ENCODE data around the gene BMPR1A. TPM values are rescaled to one million over a fixed set of nuclear protein-coding genes. Genes with fewer than 3 reads are reported as not detected.

Gene BMPR1A
- total RNA-seq, 1 donor from 2014 or later = 42.3 TPM

DNA sequence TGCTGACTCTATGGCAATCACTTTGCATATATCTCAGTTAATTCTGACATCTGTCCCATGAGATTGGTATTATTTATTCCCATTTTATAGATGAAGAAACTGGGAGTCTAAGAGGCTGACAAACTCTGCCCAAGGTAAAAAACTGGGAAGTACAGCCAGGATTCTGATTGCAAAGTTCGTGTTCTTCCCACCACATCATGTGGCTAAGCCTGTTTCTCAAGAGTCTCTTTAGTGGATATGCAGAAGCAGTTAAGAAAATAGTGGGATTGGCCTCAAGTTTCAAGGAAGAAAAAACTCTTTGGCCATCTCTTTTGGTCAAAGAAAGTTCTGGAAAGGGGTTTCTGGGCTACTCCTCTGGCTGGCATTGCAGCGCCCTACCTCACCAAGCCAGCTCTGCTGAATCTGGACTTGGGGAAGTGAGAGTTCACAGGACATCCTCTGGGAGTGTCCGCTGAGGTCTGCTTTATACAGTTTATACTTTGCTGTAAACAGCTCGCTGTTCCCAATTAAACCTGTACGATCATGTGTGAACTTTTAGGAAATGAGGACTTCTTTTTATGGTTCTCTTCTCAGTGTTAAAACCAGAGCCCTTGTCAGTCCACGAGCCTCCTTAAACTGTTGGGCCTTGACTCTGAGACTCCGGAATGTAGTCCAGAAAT is 12.2 kb upstream of the BMPR1A start:
- Histone ChIP-seq H3K4me3 (ENCODE audit: low read length in 3 of 3) (no peak overlapping the region), H3K27ac (ENCODE audit: low read depth, low read length) (peak overlapping the region; percentile 17), H3K36me3 (ENCODE audit: control insufficient read depth in 3 of 3, insufficient read depth in 3 of 3, low read length in 3 of 3) (no peaks in the 10 kb centered on the region), H3K4me1 (ENCODE audit: control insufficient read depth in 3 of 3, insufficient read depth in 3 of 3, low read length in 3 of 3) (peaks cover 3 to 5% (median 4%) of the 10 kb centered on the region in 3 donors), H3K9me3 (ENCODE audit: control insufficient read depth in 3 of 3, low read length in 3 of 3) (no peaks in the 10 kb centered on the region), H3K27me3 (ENCODE audit: control insufficient read depth in 3 of 3, insufficient read depth in 3 of 3, low read length in 3 of 3) (no peaks in the 10 kb centered on the region), H3K9ac (ENCODE audit: low read depth in 1 of 3, low read length in 3 of 3) (peak overlapping the region in 1 of 3 donors; percentile 14)

DNA sequence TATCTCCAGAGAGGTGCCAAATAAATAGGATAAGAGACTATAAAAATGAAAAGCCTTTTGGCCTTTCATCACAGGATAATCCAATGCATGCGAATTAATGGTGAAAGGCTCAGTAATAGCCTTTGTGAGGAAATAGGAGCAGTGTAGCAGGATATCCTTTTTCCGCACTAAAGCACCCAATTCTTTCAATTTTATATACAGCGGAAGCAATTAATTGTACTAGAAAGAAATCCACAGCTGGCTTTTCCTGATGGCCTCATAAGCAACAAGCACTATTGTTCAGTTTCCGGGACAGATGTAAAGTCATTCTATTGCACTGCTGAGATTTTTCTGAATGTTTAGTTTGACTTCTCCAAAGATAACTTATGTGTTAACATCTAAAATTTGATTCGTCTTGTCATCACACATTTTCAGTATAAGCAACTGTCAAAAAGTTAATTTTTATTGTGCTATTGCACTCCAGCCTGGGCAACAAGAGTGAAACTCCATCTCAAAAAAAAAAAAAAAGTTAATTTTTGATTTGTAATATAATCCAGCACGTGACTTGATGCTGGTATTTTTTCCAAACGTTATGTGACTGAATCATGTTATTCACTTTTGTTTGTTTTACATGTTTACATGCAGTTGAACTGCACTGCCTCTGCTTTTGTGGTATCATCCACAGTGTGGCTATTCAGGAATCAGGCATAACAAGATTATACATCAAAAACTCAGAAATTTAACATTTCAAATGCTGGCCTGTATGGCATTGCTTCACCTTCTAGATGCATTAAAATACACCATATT is 8.4 kb upstream of the BMPR1A start:
- Histone ChIP-seq H3K27ac (ENCODE audit: low read depth, low read length) (no peak overlapping the region), H3K9ac (ENCODE audit: low read depth in 1 of 3, low read length in 3 of 3) (no peak overlapping the region), H3K36me3 (ENCODE audit: control insufficient read depth in 3 of 3, insufficient read depth in 3 of 3, low read length in 3 of 3) (no peaks in the 10 kb centered on the region), H3K27me3 (ENCODE audit: control insufficient read depth in 3 of 3, insufficient read depth in 3 of 3, low read length in 3 of 3) (no peaks in the 10 kb centered on the region), H3K9me3 (ENCODE audit: control insufficient read depth in 3 of 3, low read length in 3 of 3) (peaks cover 0 to 2% (median 0%) of the 10 kb centered on the region in 3 donors), H3K4me3 (ENCODE audit: low read length in 3 of 3) (no peak overlapping the region), H3K4me1 (ENCODE audit: control insufficient read depth in 3 of 3, insufficient read depth in 3 of 3, low read length in 3 of 3) (peaks cover 8 to 16% (median 8%) of the 10 kb centered on the region in 3 donors)

DNA sequence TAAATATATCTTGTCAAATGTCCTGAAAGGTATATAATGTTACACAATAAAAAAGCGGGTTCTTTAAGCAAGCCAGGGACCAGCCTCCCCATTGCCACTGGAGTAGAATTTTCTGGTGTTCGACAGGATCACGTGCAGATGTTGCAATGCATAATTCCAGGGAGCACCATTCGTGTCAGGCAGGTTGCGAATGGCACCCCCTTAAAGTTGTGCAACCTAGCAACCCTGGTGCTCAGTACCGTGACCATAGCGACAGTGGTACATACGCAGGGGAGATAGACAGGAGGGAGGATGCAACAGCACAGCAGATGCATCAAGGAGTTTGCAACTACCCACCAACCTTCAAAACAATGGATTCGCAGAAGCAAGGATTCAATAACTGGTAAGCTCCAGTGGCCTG is 6.6 kb upstream of the BMPR1A start:
- no peak overlapping the region for H3K4me3 ChIP-seq (ENCODE audit: low read length in 3 of 3)
- no peak overlapping the region for H3K27ac ChIP-seq (ENCODE audit: low read depth, low read length)

DNA sequence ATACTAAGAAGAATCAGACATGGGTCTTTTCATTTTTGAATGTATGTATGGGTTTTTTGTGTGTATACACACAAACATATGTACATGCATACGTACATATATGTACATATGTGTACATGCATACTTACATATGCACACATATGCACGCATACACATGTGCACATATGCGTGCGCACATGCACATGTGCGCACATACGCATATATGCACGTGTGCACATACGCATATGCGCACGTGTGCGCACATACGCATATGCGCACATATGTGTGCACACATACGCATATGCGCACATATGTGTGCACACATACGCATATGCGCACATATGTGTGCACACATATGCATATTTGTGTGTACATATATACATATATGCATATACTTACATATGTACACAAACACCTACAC is 4.9 kb upstream of the BMPR1A start:
- no peak overlapping the region for H3K4me3 ChIP-seq (ENCODE audit: low read length in 3 of 3)
- H3K4me1 ChIP-seq (ENCODE audit: control insufficient read depth in 3 of 3, insufficient read depth in 3 of 3, low read length in 3 of 3) = peaks cover 27 to 32% (median 29%) of the 10 kb centered on the region in 3 donors
- H3K9ac ChIP-seq (ENCODE audit: low read depth in 1 of 3, low read length in 3 of 3) = no peak overlapping the region
- H3K36me3 ChIP-seq (ENCODE audit: control insufficient read depth in 3 of 3, insufficient read depth in 3 of 3, low read length in 3 of 3) = no peaks in the 10 kb centered on the region
- peaks cover 0 to 2% (median 0%) of the 10 kb centered on the region in 3 donors for H3K9me3 ChIP-seq (ENCODE audit: control insufficient read depth in 3 of 3, low read length in 3 of 3)
- H3K27me3 ChIP-seq (ENCODE audit: control insufficient read depth in 3 of 3, insufficient read depth in 3 of 3, low read length in 3 of 3) = no peaks in the 10 kb centered on the region
- no peak overlapping the region for H3K27ac ChIP-seq (ENCODE audit: low read depth, low read length)

More for the DNA sequence above, 6.6 kb upstream of the BMPR1A start:
- Histone ChIP-seq H3K9ac (ENCODE audit: low read depth in 1 of 3, low read length in 3 of 3) (no peak overlapping the region), H3K4me1 (ENCODE audit: control insufficient read depth in 3 of 3, insufficient read depth in 3 of 3, low read length in 3 of 3) (peaks cover 20 to 26% (median 22%) of the 10 kb centered on the region in 3 donors), H3K9me3 (ENCODE audit: control insufficient read depth in 3 of 3, low read length in 3 of 3) (peaks cover 0 to 2% (median 0%) of the 10 kb centered on the region in 3 donors), H3K27me3 (ENCODE audit: control insufficient read depth in 3 of 3, insufficient read depth in 3 of 3, low read length in 3 of 3) (no peaks in the 10 kb centered on the region), H3K36me3 (ENCODE audit: control insufficient read depth in 3 of 3, insufficient read depth in 3 of 3, low read length in 3 of 3) (no peaks in the 10 kb centered on the region)

DNA sequence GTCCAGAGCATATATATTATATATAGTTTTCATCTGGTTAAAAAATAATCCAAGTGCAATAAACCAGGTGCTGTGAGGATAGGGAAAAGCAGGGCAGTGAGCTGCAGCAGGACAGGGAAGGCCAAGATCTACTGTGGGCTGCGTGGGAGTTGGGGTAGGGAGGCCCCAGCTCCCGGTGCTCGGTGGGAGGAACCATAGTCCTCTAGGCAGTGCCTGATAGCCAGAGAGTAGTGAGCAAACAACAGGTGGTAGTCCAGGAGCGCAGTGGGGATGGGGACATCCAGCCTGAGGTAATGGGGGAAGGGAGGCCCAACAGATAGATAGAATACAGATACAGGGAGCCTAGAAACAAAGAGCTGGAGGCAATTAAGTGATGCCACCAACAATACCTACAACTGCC is 4.1 kb upstream of the BMPR1A start:
- Histone ChIP-seq H3K27ac (ENCODE audit: low read depth, low read length) (peak overlapping the region; percentile 100), H3K27me3 (ENCODE audit: control insufficient read depth in 3 of 3, insufficient read depth in 3 of 3, low read length in 3 of 3) (no peaks in the 10 kb centered on the region), H3K4me3 (ENCODE audit: low read length in 3 of 3) (no peak overlapping the region), H3K9me3 (ENCODE audit: control insufficient read depth in 3 of 3, low read length in 3 of 3) (peaks cover 0 to 2% (median 0%) of the 10 kb centered on the region in 3 donors), H3K36me3 (ENCODE audit: control insufficient read depth in 3 of 3, insufficient read depth in 3 of 3, low read length in 3 of 3) (no peaks in the 10 kb centered on the region), H3K4me1 (ENCODE audit: control insufficient read depth in 3 of 3, insufficient read depth in 3 of 3, low read length in 3 of 3) (peaks cover 27 to 32% (median 29%) of the 10 kb centered on the region in 3 donors), H3K9ac (ENCODE audit: low read depth in 1 of 3, low read length in 3 of 3) (peak overlapping the region in 1 of 3 donors; percentile 30)

DNA sequence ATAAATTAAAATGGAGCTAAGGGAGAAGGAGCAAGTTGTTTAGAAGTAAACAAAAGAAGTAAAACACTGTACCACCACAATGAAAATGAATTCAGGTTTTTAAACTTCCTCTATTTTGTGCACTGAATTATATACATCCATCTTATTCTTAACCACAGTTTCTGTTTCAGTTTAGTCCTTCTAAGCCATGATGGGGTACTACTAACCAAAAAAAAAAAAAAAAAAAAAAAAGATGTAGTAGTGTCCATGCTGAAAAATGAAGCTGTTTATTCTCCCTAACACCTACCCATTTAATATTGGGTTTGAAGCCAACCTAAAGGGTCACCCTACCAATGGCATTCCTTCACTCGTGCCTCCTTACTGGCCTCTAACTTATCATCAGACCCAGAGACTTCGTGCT is 3.4 kb upstream of the BMPR1A start:
- peak overlapping the region in 2 of 3 donors; percentile 11 to 66 for H3K9ac ChIP-seq (ENCODE audit: low read depth in 1 of 3, low read length in 3 of 3)
- H3K27ac ChIP-seq (ENCODE audit: low read depth, low read length) = peak overlapping the region; percentile 100
- no peak overlapping the region for H3K4me3 ChIP-seq (ENCODE audit: low read length in 3 of 3)
- H3K27me3 ChIP-seq (ENCODE audit: control insufficient read depth in 3 of 3, insufficient read depth in 3 of 3, low read length in 3 of 3) = no peaks in the 10 kb centered on the region
- peaks cover 0 to 2% (median 0%) of the 10 kb centered on the region in 3 donors for H3K9me3 ChIP-seq (ENCODE audit: control insufficient read depth in 3 of 3, low read length in 3 of 3)
- H3K4me1 ChIP-seq (ENCODE audit: control insufficient read depth in 3 of 3, insufficient read depth in 3 of 3, low read length in 3 of 3) = peaks cover 29 to 31% (median 30%) of the 10 kb centered on the region in 3 donors
- H3K36me3 ChIP-seq (ENCODE audit: control insufficient read depth in 3 of 3, insufficient read depth in 3 of 3, low read length in 3 of 3) = no peaks in the 10 kb centered on the region

DNA sequence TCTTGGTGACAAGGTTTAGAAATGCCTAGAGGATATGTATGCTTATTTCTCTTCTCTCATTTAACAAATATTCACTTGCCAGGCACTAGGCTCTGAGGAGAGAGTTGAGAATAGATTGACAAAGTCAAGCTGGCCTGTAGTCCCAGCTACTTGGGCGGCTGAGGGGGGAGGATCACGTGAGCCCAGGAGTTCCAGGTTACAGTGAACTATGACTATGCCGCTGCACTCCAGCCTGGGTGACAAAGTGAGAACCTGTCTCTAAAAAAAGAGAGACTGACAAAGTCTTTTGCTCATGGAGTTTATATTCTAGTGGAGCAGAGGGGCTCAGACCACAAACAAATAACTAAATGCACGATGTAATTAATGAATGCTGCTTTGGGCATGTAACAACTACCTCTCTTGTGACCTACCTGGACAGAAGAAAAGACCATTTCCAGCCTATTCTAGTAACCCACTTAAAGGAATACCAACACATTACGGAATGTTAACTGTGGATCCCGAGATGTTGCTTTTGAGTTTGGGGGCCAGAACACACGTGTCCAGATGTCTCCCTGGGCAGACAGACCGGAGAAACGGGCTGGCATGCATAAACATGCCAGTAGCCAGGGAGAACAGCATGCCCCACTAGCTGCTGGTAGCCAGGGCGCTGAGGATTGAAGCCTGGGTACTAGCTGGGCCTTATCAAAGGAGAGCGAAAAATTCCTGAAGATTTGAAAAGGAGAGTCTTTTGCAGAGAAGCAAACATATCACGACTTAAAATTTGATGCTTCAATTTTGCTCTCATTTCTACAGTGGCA is 2.6 kb upstream of the BMPR1A start:
- Histone ChIP-seq H3K9ac (ENCODE audit: low read depth in 1 of 3, low read length in 3 of 3) (peak overlapping the region; percentile 11 to 66 (median 48)), H3K4me1 (ENCODE audit: control insufficient read depth in 3 of 3, insufficient read depth in 3 of 3, low read length in 3 of 3) (peaks cover 29 to 38% (median 31%) of the 10 kb centered on the region in 3 donors), H3K27ac (ENCODE audit: low read depth, low read length) (peak overlapping the region; percentile 100), H3K27me3 (ENCODE audit: control insufficient read depth in 3 of 3, insufficient read depth in 3 of 3, low read length in 3 of 3) (no peaks in the 10 kb centered on the region), H3K9me3 (ENCODE audit: control insufficient read depth in 3 of 3, low read length in 3 of 3) (peaks cover 0 to 2% (median 0%) of the 10 kb centered on the region in 3 donors), H3K4me3 (ENCODE audit: low read length in 3 of 3) (no peak overlapping the region), H3K36me3 (ENCODE audit: control insufficient read depth in 3 of 3, insufficient read depth in 3 of 3, low read length in 3 of 3) (no peaks in the 10 kb centered on the region)

DNA sequence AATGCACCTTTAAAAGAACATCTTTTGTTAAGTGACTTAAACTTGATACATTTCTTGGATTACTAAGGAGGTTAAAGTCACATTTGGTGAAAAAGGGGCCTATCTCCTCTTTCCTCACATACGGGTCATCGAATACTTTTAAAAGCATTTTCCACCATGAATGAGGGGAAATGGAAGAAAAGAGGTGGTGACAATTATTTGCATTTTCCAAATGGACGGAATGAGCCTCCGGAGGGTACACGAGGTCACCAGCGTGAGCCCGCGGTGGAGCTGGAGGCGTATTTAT is 1.0 kb upstream of the BMPR1A start:
- peaks cover 29 to 45% (median 31%) of the 10 kb centered on the region in 3 donors for H3K4me1 ChIP-seq (ENCODE audit: control insufficient read depth in 3 of 3, insufficient read depth in 3 of 3, low read length in 3 of 3)

DNA sequence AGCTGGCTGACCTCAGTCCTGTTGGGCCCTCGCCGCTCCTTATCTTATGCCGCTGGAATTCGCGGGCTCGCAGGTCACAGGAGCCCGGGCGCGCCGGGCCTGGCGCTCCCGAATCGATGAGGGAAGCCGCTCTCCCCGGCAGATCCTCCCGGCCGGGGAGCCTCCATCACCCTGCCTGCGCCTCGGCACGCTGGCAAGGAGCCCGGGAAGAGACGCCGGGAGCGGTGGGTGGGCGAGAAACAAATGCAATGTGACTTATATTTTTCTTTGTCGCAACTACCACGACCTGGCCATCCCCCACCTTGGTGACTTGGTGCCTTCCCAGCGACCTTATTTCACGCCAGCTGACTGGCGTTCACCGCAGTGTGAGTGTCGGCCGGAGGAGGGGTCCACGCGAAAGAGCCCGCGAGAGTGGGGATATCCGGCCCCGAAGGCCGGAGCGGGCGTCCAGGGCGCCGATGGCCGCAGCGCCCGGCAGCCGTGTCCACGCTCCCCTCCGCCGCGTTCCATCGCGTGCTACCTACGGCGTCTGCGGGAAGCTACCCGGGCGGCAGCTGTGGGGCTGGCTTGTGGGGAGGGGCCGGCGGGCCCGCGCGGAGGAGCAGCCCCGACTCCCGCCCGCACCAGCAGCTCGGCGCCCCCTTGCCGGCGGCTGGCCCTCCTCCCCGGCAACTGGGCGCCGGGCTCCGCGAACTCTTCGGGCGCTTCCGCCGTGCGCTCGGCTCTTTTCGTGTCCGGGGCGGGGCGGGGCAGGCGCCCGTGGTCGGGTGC is 494 bp upstream of the BMPR1A start:
- Histone ChIP-seq H3K4me1 (ENCODE audit: control insufficient read depth in 3 of 3, insufficient read depth in 3 of 3, low read length in 3 of 3) (peaks cover 31 to 49% (median 32%) of the 10 kb centered on the region in 3 donors), H3K9ac (ENCODE audit: low read depth in 1 of 3, low read length in 3 of 3) (peak overlapping the region; percentile 96 to 99 (median 96)), H3K27ac (ENCODE audit: low read depth, low read length) (peak overlapping the region; percentile 100), H3K4me3 (ENCODE audit: low read length in 3 of 3) (peak overlapping the region; percentile 78 to 84 (median 79)), H3K9me3 (ENCODE audit: control insufficient read depth in 3 of 3, low read length in 3 of 3) (no peaks in the 10 kb centered on the region), H3K36me3 (ENCODE audit: control insufficient read depth in 3 of 3, insufficient read depth in 3 of 3, low read length in 3 of 3) (no peaks in the 10 kb centered on the region), H3K27me3 (ENCODE audit: control insufficient read depth in 3 of 3, insufficient read depth in 3 of 3, low read length in 3 of 3) (no peaks in the 10 kb centered on the region)

More for the DNA sequence above, 1.0 kb upstream of the BMPR1A start:
- Histone ChIP-seq H3K27ac (ENCODE audit: low read depth, low read length) (peak overlapping the region; percentile 100), H3K4me3 (ENCODE audit: low read length in 3 of 3) (peak overlapping the region; percentile 54 to 84 (median 78)), H3K9me3 (ENCODE audit: control insufficient read depth in 3 of 3, low read length in 3 of 3) (no peaks in the 10 kb centered on the region), H3K36me3 (ENCODE audit: control insufficient read depth in 3 of 3, insufficient read depth in 3 of 3, low read length in 3 of 3) (no peaks in the 10 kb centered on the region), H3K9ac (ENCODE audit: low read depth in 1 of 3, low read length in 3 of 3) (peak overlapping the region; percentile 96 to 99 (median 96)), H3K27me3 (ENCODE audit: control insufficient read depth in 3 of 3, insufficient read depth in 3 of 3, low read length in 3 of 3) (no peaks in the 10 kb centered on the region)
